GM12874 (cell line): ENCODE results near the gene VWA3B.

ENCODE experiments used
- CTCF ChIP-seq: IDR thresholded peaks from 2 replicates; pipeline ENCODE4 v1.5.1; 2011; ENCODE audit warnings: low read depth, mild to moderate bottlenecking, control low read depth, low read length, moderate library complexity; ENCODE audit not compliant: insufficient read depth

VWA3B gene

GRCh38 chr2:98050070-98050469 is 36.9 kb upstream of the VWA3B start:
- TF ChIP-seq CTCF: no peak

GRCh38 chr2:98058191-98058975 is 28.6 kb upstream of the VWA3B start:
- TF ChIP-seq CTCF: no peak

GRCh38 chr2:98060277-98060676 is 26.7 kb upstream of the VWA3B start:
- no peak for TF ChIP-seq CTCF

GRCh38 chr2:98063291-98063854 is 23.6 kb upstream of the VWA3B start:
- no peak for TF ChIP-seq CTCF

GRCh38 chr2:98065808-98066207 is 21.2 kb upstream of the VWA3B start:
- TF ChIP-seq CTCF: no peak

GRCh38 chr2:98067160-98067559 is 19.8 kb upstream of the VWA3B start:
- TF ChIP-seq CTCF: no peak

GRCh38 chr2:98070081-98070480 is 16.9 kb upstream of the VWA3B start:
- no peak for TF ChIP-seq CTCF
